Right lobe of liver (tissue), 6 donors: ENCODE measurements around the gene SPATA2. TPM values are rescaled to one million over a fixed set of nuclear protein-coding genes. Genes with fewer than 3 reads are reported as not detected.
"Not testable (repeated sequence)": the region's sequence is repeated elsewhere in the genome, so short reads cannot be mapped to it uniquely, and the experiment has no call there.

Source experiments
- ATAC-seq, 4 donors: fragments of 200-7000 bp; cut with Tn5 transposase; one replicate each; pipeline ENCODE4 v1.9.1; 2020; ENCODE audit warnings: mild to moderate bottlenecking in 4 of 4, moderate library complexity in 4 of 4
- DNase-seq, 3 donors: peaks; one replicate each; pipeline ENCODE4 v3.0.0-alpha.2; 2020
- H3K27ac ChIP-seq, 3 donors: fragments of 200-600 bp; one replicate each; pipeline ENCODE4 v1.8.0; 2022
- H3K27me3 ChIP-seq, 2 donors: fragments of 200-600 bp; one replicate each; pipeline ENCODE4 v1.8.0; 2022
- H3K36me3 ChIP-seq, 4 donors: fragments of 200-600 bp; sonication (generic) in 1 of 4; one replicate each; pipeline versions ENCODE4 v1.5.1 to v1.8.0; 2017 to 2022; ENCODE audit warnings: control low read depth in 1 of 4
- H3K4me1 ChIP-seq, 4 donors: fragments of 200-600 bp; sonication (generic) in 1 of 4; one replicate each; pipeline versions ENCODE4 v1.5.1 to v1.8.0; 2017 to 2022; ENCODE audit warnings: control low read depth in 1 of 4
- H3K4me3 ChIP-seq, 3 donors: fragments of 200-600 bp; one replicate each; pipeline ENCODE4 v1.8.0; 2022
- H3K9me3 ChIP-seq, 4 donors: fragments of 200-600 bp; sonication (generic) in 1 of 4; one replicate each; pipeline versions ENCODE4 v1.5.1 to v1.8.0; 2017 to 2022; ENCODE audit warnings: control low read depth in 1 of 4
- CTCF ChIP-seq, 4 donors: fragments of 200-600 bp in 3 of 4; fragments of 450-650 bp in 1 of 4; IDR thresholded peaks; one replicate each; pipeline versions ENCODE4 v1.5.1 to v1.8.0; 2016 to 2022; ENCODE audit warnings: antibody characterized with exemption in 4 of 4, mild to moderate bottlenecking in 2 of 4
- POLR2A ChIP-seq: fragments of 450-650 bp; IDR thresholded peaks from one replicate; pipeline ENCODE4 v1.6.1; 2017; ENCODE audit warnings: antibody characterized with exemption, mild to moderate bottlenecking
- WGBS: methylation state at CpG from one replicate; pipeline ENCODE4 v1.1.6; 2018; ENCODE audit warnings: low coverage, low lambda C conversion rate; ENCODE audit not compliant: insufficient coverage; ENCODE audit errors: missing lambda C conversion rate; 5-methylcytosine and 5-hydroxymethylcytosine counted together
- intact Hi-C, 2 donors: fragments of 100-400 bp; cut with DNase I; formaldehyde crosslinking; loops; one replicate each; pipeline versions ENCODE4 v1.11.2 to v1.14.1; 2022
- total RNA-seq, 6 experiments: library from RNA; depleted of rRNA in 2 of 6; stranded (reverse); fragments of >200 nt in 2 of 6; fragmentation: NEBNext Ultra II Directional in 3 of 6; extraction: Animal tissue kit (Norgen Biotek cat#: 25700) in 3 of 6; gene quantifications; one replicate each; pipeline versions ENCODE4 v1.1.0 to v1.2.4, GENCODE V29; 2016 to 2023
- donor health status: DM: no; HTN: yes; CAD: no.
- donor health status: DM: no; HTN: no; CAD: no.
- donor health status: DM: no; HTN: no; CAD: no.
- donor health status: DM: no; HTN: yes; CAD: no.
- donor health status: DM: no; HTN: yes; CAD: no.

SPATA2 gene
- total RNA-seq, 6 experiments from 2014 or later, result 1.9 to 3.6 (median 2.9) TPM

GRCh38 chr20:49901588-49901987 lies 13.7 kb downstream of the SPATA2 start:
- DNase-seq (peak in 1 of 3 donors; percentile 42), ATAC-seq (peak in 1 of 4 donors; percentile 21)
- intact Hi-C loops, result no loop called here
- H3K4me3 ChIP-seq, result no peak overlapping the region
- H3K27me3 ChIP-seq, result no peaks in the 10 kb centered on the region
- H3K27ac ChIP-seq, result no peak overlapping the region
- H3K4me1 ChIP-seq, result peaks cover 0 to 40% (median 15%) of the 10 kb centered on the region in 4 donors
- TF ChIP-seq CTCF (IDR thresholded peaks at IDR 0.05), result no peak
- no peak for TF ChIP-seq POLR2A
- peaks cover 0 to 28% (median 3%) of the 10 kb centered on the region in 4 donors for H3K36me3 ChIP-seq
- H3K9me3 ChIP-seq, result no peaks in the 10 kb centered on the region
- WGBS, result no CpG with 5 or more reads among the region's 5 CpGs

GRCh38 chr20:49899541-49900383 lies 15.6 kb downstream of the SPATA2 start:
- peak in 1 of 3 donors; percentile 43 for DNase-seq
- H3K27ac ChIP-seq, result peak overlapping the region in 2 of 3 donors; percentile 66 to 80
- TF ChIP-seq CTCF (IDR thresholded peaks at IDR 0.05) (no peak), POLR2A (no peak)

GRCh38 chr20:49896204-49896603 lies 19.1 kb downstream of the SPATA2 start:
- H3K36me3 ChIP-seq, result no peaks in the 10 kb centered on the region
- TF ChIP-seq POLR2A, result no peak
- TF ChIP-seq CTCF (IDR thresholded peaks at IDR 0.05), result no peak
- intact Hi-C loops, result no loop called here
- peaks cover 0 to 68% (median 37%) of the 10 kb centered on the region in 4 donors for H3K4me1 ChIP-seq
- H3K9me3 ChIP-seq, result no peaks in the 10 kb centered on the region
- no peak overlapping the region for H3K4me3 ChIP-seq
- DNase-seq, result peak in 1 of 3 donors; percentile 43
- peak; percentile 66 to 79 (median 72) for ATAC-seq
- peak overlapping the region; percentile 39 to 96 (median 88) for H3K27ac ChIP-seq
- H3K27me3 ChIP-seq, result no peaks in the 10 kb centered on the region
- 17% methylated on average over 6 of the region's 6 CpGs for WGBS

More at GRCh38 chr20:49899541-49900383, 15.6 kb downstream of the SPATA2 start:
- Histone ChIP-seq H3K36me3 (peaks cover 0 to 13% (median 0%) of the 10 kb centered on the region in 4 donors), H3K27me3 (no peaks in the 10 kb centered on the region), H3K4me1 (peaks cover 0 to 57% (median 23%) of the 10 kb centered on the region in 4 donors), H3K4me3 (no peak overlapping the region), H3K9me3 (no peaks in the 10 kb centered on the region)
- ATAC-seq, result peak; percentile 48 to 66 (median 56)
- intact Hi-C loops, result no loop called here
- 36% methylated on average over 10 of the region's 10 CpGs for WGBS

GRCh38 chr20:49895474-49896093 lies 19.7 kb downstream of the SPATA2 start:
- 55% methylated on average over 6 of the region's 7 CpGs for WGBS
- DNase-seq (peak in 2 of 3 donors; percentile 72 to 82), ATAC-seq (peak; percentile 23 to 55 (median 48))
- H3K36me3 ChIP-seq, H3K9me3 ChIP-seq, intact Hi-C loops, H3K27me3 ChIP-seq, H3K4me3 ChIP-seq: not testable (repeated sequence)
- Histone ChIP-seq H3K27ac (peak overlapping the region; percentile 39 to 96 (median 88)), H3K4me1 (peaks cover 0 to 68% (median 37%) of the 10 kb centered on the region in 4 donors)

- intact Hi-C loops, result no loop called here
- no peak for DNase-seq
- H3K9me3 ChIP-seq, result no peaks in the 10 kb centered on the region
- no peak overlapping the region for H3K27ac ChIP-seq
- no peaks in the 10 kb centered on the region for H3K36me3 ChIP-seq
- TF ChIP-seq POLR2A (no peak), CTCF (IDR thresholded peaks at IDR 0.05) (no peak)
- peaks cover 0 to 65% (median 34%) of the 10 kb centered on the region in 4 donors for H3K4me1 ChIP-seq
- no peak for ATAC-seq
- H3K4me3 ChIP-seq, result no peak overlapping the region
- no peaks in the 10 kb centered on the region for H3K27me3 ChIP-seq
- WGBS, result 53% methylated on average over 6 of the region's 6 CpGs
Measured at GRCh38 chr20:49894073-49894470, 21.3 kb downstream of the SPATA2 start.
